Liver (tissue), 9 donors: ENCODE data around the gene C6orf89. TPM values are rescaled to one million over a fixed set of nuclear protein-coding genes. Genes with fewer than 3 reads are reported as not detected.

Experiments
- DNase-seq: peaks from one replicate; pipeline ENCODE4 v3.0.0-alpha.2; 2017; ENCODE audit warnings: low spot score
- H3K27ac ChIP-seq, 2 donors: one replicate each; pipeline ENCODE4 v1.7.0; 2013; ENCODE audit warnings: inconsistent platforms in 2 of 2, low read length in 2 of 2, control low read depth in 1 of 2, low read depth in 1 of 2, mild to moderate bottlenecking in 1 of 2
- H3K27me3 ChIP-seq, 4 donors: one replicate each; pipeline versions ENCODE4 v1.6.1 to v1.7.0; 2013; ENCODE audit warnings: low read length in 3 of 4, inconsistent platforms in 1 of 4, mild to moderate bottlenecking in 1 of 4, moderate library complexity in 1 of 4; ENCODE audit not compliant: control insufficient read depth in 4 of 4, insufficient read depth in 4 of 4
- H3K36me3 ChIP-seq, 4 donors: one replicate each; pipeline versions ENCODE4 v1.6.1 to v1.7.0; 2013; ENCODE audit warnings: low read length in 3 of 4, mild to moderate bottlenecking in 3 of 4, low read depth in 1 of 4, moderate library complexity in 1 of 4; ENCODE audit not compliant: control insufficient read depth in 4 of 4, insufficient read depth in 3 of 4
- H3K4me1 ChIP-seq, 4 donors: one replicate each; pipeline versions ENCODE4 v1.6.1 to v1.7.0; 2013; ENCODE audit warnings: low read length in 3 of 4, mild to moderate bottlenecking in 3 of 4, moderate library complexity in 1 of 4; ENCODE audit not compliant: control insufficient read depth in 4 of 4, insufficient read depth in 4 of 4
- H3K4me3 ChIP-seq, 3 donors: one replicate each; pipeline versions ENCODE4 v1.6.1 to v1.7.0; 2013; ENCODE audit warnings: low read length in 3 of 3, control low read depth in 1 of 3, low read depth in 1 of 3, mild to moderate bottlenecking in 1 of 3
- H3K9ac ChIP-seq, 2 donors: one replicate each; pipeline ENCODE4 v1.7.0; 2013; ENCODE audit warnings: low read length in 2 of 2, mild to moderate bottlenecking in 2 of 2, moderate library complexity in 2 of 2, control low read depth in 1 of 2, low read depth in 1 of 2
- H3K9me3 ChIP-seq, 4 donors: one replicate each; pipeline versions ENCODE4 v1.6.1 to v1.7.0; 2013; ENCODE audit warnings: low read length in 3 of 4; ENCODE audit not compliant: control insufficient read depth in 4 of 4
- CTCF ChIP-seq: fragments of 150-350 bp; IDR thresholded peaks from 2 replicates; pipeline ENCODE4 v1.5.1; 2017; ENCODE audit warnings: improper control_type of control experiment, low read depth, low read length; ENCODE audit not compliant: missing input control
- EGR1 ChIP-seq, 2 donors: IDR thresholded peaks; 2 replicates each; pipeline ENCODE4 v1.6.1; 2016 to 2018; ENCODE audit warnings: antibody characterized with exemption in 2 of 2, low read depth in 2 of 2
- FOXA2 ChIP-seq: IDR thresholded peaks from 2 replicates; pipeline ENCODE4 v1.6.1; 2016; ENCODE audit warnings: antibody characterized with exemption
- HNF4A ChIP-seq, 2 donors: conservative IDR thresholded peaks; 2 replicates each; pipeline ENCODE4 v1.6.1; 2016; ENCODE audit warnings: antibody characterized with exemption in 2 of 2, mild to moderate bottlenecking in 2 of 2
- JUND ChIP-seq, 2 donors: IDR thresholded peaks; 2 replicates each; pipeline ENCODE4 v1.6.1; 2016; ENCODE audit warnings: antibody characterized with exemption in 2 of 2
- MAX ChIP-seq: IDR thresholded peaks from 2 replicates; pipeline ENCODE4 v1.6.1; 2016; ENCODE audit warnings: antibody characterized with exemption
- NR2F2 ChIP-seq: IDR thresholded peaks from 2 replicates; pipeline ENCODE4 v1.6.1; 2016; ENCODE audit warnings: antibody characterized with exemption
- REST ChIP-seq: IDR thresholded peaks from 2 replicates; pipeline ENCODE4 v1.6.1; 2016; ENCODE audit warnings: antibody characterized with exemption, mild to moderate bottlenecking
- RXRA ChIP-seq, 2 donors: IDR thresholded peaks; 2 replicates each; pipeline ENCODE4 v1.6.1; 2017 to 2018; ENCODE audit warnings: antibody characterized with exemption in 2 of 2, mild to moderate bottlenecking in 1 of 2
- YY1 ChIP-seq: IDR thresholded peaks from 2 replicates; pipeline ENCODE4 v1.6.1; 2016; ENCODE audit warnings: antibody characterized with exemption, mild to moderate bottlenecking
- ZBTB33 ChIP-seq: IDR thresholded peaks from 2 replicates; pipeline ENCODE4 v1.6.1; 2016; ENCODE audit warnings: antibody characterized with exemption
- WGBS: extraction: QIAGEN DNeasy Blood & Tissue Kit; methylation state at CpG from one replicate; pipeline ENCODE4 v1.1.7; 2013; 5-methylcytosine and 5-hydroxymethylcytosine counted together
- polyA plus RNA-seq, 2 donors: library from polyadenylated mRNA; stranded (reverse) in 1 of 2; unstranded in 1 of 2; fragments of 200-250 nt in 1 of 2; fragments of >200 nt in 1 of 2; fragmentation: Nextera tagmentation in 1 of 2; extraction: Ambion mirVana in 1 of 2; gene quantifications; one replicate each; pipeline versions ENCODE4 v1.2.1 to v1.2.3, GENCODE V29; 2013 to 2015
- total RNA-seq, 2 donors: library from RNA; depleted of rRNA; stranded (reverse); fragments of >200 nt; gene quantifications; one replicate each; pipeline ENCODE4 v1.2.3, GENCODE V29; 2014
- donor health status: healthy.
- donor health status: healthy.
- donor health status: healthy.
- donor health status: healthy.
- donor health status: healthy.

Gene C6orf89
- total and polyA plus RNA-seq, 4 donors, result 14.0 to 27.2 (median 21.0) TPM

GRCh38 chr6:36955136-36955535 lies 69.4 kb downstream of the C6orf89 start (continued):
- no peak for TF ChIP-seq ZBTB33
- no peak for TF ChIP-seq RXRA (IDR thresholded peaks at IDR 0.05)
- TF ChIP-seq YY1, result no peak

- WGBS, result 83% methylated on average over 9 of the region's 9 CpGs
- no peak for DNase-seq
- TF ChIP-seq MAX (no peak), RXRA (IDR thresholded peaks at IDR 0.05) (no peak), FOXA2 (no peak)
- Histone ChIP-seq H3K27me3 (no peaks in the 10 kb centered on the region), H3K4me1 (no peaks in the 10 kb centered on the region), H3K4me3 (no peak overlapping the region), H3K27ac (no peak overlapping the region), H3K9me3 (no peaks in the 10 kb centered on the region), H3K36me3 (no peaks in the 10 kb centered on the region), H3K9ac (no peak overlapping the region)
Measured at GRCh38 chr6:36955671-36956445, 70.1 kb downstream of the C6orf89 start.

- no peak overlapping the region for H3K27ac ChIP-seq
- H3K4me1 ChIP-seq, result no peaks in the 10 kb centered on the region
- no peak overlapping the region for H3K4me3 ChIP-seq
- TF ChIP-seq HNF4A (conservative IDR thresholded peaks at IDR 0.05), result no peak
- no peak for TF ChIP-seq MAX
- TF ChIP-seq JUND (IDR thresholded peaks at IDR 0.05), result no peak
- TF ChIP-seq CTCF, result no peak
- no peak for TF ChIP-seq REST
- TF ChIP-seq NR2F2, result no peak
- no peak for TF ChIP-seq EGR1 (IDR thresholded peaks at IDR 0.05; ENCODE audit: low read depth in 2 of 2)
- no peak for DNase-seq
- H3K9me3 ChIP-seq, result no peaks in the 10 kb centered on the region
- no peaks in the 10 kb centered on the region for H3K36me3 ChIP-seq
- no peaks in the 10 kb centered on the region for H3K27me3 ChIP-seq
- no peak overlapping the region for H3K9ac ChIP-seq
Measured at GRCh38 chr6:36956446-36956820, 70.7 kb downstream of the C6orf89 start.
